ENCODE results near the gene C10orf71.

The C10orf71 gene

DNA sequence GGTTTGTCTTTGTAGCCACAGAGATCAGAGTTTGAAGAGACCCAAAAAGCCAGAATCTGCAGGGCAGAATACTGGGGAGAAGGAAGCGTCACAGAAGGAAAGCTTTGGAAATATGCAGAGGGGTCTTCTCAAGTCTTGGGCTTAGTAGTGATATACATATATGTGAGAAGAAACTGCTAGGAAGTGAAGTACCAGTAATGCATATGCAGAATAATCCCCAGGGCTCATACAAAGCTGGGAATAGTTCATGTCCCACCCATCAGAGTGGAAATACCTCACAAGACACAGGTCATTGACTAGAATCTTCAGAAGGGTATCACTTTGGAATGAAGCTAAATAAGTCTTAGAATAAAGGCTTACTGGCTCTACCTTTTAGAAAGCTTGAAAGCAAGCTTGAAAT lies 39.6 kb downstream of the C10orf71 start:
- DNase-seq: no peak
- H3K27me3 Mint-ChIP-seq (ENCODE audit: low read depth, poor library complexity): peaks cover 11% of the 10 kb centered on the region
- H3K4me3 Mint-ChIP-seq: no peak overlapping the region
- H3K36me3 Mint-ChIP-seq (ENCODE audit: low read depth): no peaks in the 10 kb centered on the region
- no peaks in the 10 kb centered on the region for H3K4me1 Mint-ChIP-seq
- H3K27ac Mint-ChIP-seq: no peak overlapping the region
- TF ChIP-seq, protein P1, sequence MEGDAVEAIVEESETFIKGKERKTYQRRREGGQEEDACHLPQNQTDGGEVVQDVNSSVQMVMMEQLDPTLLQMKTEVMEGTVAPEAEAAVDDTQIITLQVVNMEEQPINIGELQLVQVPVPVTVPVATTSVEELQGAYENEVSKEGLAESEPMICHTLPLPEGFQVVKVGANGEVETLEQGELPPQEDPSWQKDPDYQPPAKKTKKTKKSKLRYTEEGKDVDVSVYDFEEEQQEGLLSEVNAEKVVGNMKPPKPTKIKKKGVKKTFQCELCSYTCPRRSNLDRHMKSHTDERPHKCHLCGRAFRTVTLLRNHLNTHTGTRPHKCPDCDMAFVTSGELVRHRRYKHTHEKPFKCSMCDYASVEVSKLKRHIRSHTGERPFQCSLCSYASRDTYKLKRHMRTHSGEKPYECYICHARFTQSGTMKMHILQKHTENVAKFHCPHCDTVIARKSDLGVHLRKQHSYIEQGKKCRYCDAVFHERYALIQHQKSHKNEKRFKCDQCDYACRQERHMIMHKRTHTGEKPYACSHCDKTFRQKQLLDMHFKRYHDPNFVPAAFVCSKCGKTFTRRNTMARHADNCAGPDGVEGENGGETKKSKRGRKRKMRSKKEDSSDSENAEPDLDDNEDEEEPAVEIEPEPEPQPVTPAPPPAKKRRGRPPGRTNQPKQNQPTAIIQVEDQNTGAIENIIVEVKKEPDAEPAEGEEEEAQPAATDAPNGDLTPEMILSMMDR (IDR thresholded peaks at IDR 0.05): no peak
- peaks cover 4% of the 10 kb centered on the region for H3K9me3 Mint-ChIP-seq

DNA sequence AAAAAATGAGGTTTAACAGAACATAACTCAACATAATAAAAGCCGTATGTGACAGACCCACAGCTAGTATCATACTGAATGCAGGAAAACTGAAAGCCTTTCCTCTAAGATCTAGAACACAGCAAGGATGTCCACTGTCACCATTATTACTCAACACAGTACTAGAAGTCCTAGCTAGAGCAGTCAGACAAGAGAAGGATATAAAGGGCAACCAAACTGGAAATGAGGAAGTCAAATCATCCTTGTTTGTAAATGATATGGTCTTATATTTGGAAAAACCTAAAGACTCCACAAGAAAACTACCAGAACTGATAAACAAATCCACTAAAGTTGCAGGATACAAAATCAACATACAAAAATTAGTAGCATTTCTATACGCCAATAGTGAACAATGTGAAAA lies 45.9 kb downstream of the C10orf71 start:
- DNase-seq: no peak
- Mint-ChIP-seq H3K36me3 (ENCODE audit: low read depth) (no peaks in the 10 kb centered on the region), H3K27me3 (ENCODE audit: low read depth, poor library complexity) (peaks cover 16% of the 10 kb centered on the region), H3K4me3 (no peak overlapping the region), H3K9me3 (peaks cover 10% of the 10 kb centered on the region), H3K4me1 (no peaks in the 10 kb centered on the region), H3K27ac (no peak overlapping the region)
- TF ChIP-seq, protein P1 (IDR thresholded peaks at IDR 0.05): no peak

GRCh38 chr10:49347342-49347741 lies 48.4 kb downstream of the C10orf71 start:
- peaks cover 16% of the 10 kb centered on the region for H3K9me3 Mint-ChIP-seq
- H3K27ac Mint-ChIP-seq: no peak overlapping the region

DNA sequence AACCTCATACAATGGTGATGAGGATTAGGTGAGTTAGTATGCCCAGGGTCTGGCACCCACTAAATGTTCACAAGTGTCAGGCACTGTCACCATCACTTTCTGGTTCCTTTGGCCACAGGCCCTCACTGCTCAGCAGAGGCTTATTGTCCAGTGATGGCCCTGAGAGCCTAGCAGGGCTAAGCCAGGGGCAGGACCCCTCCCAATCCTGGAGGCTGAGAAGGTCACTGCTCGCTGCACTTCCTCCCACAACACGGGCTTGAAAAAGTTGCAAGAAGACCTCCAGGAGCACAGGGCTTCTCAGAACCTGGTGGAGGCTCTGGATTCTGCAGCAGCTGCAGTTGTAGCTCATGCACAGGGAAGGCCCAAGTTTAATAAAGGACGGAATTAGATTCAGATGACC lies 48.9 kb downstream of the C10orf71 start:
- H3K27me3 Mint-ChIP-seq (ENCODE audit: low read depth, poor library complexity): peaks cover 23% of the 10 kb centered on the region
- no peak overlapping the region for H3K27ac Mint-ChIP-seq
- no peaks in the 10 kb centered on the region for H3K36me3 Mint-ChIP-seq (ENCODE audit: low read depth)
- TF ChIP-seq, protein P1 (IDR thresholded peaks at IDR 0.05): no peak
- H3K9me3 Mint-ChIP-seq: peaks cover 16% of the 10 kb centered on the region
- H3K4me1 Mint-ChIP-seq: peaks cover 17% of the 10 kb centered on the region
- no peak overlapping the region for H3K4me3 Mint-ChIP-seq
- DNase-seq: no peak

More at GRCh38 chr10:49347342-49347741, 48.4 kb downstream of the C10orf71 start:
- H3K4me3 Mint-ChIP-seq: no peak overlapping the region
- TF ChIP-seq, protein P1 (IDR thresholded peaks at IDR 0.05): no peak
- DNase-seq: no peak
- peaks cover 26% of the 10 kb centered on the region for H3K27me3 Mint-ChIP-seq (ENCODE audit: low read depth, poor library complexity)
- peaks cover 12% of the 10 kb centered on the region for H3K4me1 Mint-ChIP-seq
- H3K36me3 Mint-ChIP-seq (ENCODE audit: low read depth): no peaks in the 10 kb centered on the region

DNA sequence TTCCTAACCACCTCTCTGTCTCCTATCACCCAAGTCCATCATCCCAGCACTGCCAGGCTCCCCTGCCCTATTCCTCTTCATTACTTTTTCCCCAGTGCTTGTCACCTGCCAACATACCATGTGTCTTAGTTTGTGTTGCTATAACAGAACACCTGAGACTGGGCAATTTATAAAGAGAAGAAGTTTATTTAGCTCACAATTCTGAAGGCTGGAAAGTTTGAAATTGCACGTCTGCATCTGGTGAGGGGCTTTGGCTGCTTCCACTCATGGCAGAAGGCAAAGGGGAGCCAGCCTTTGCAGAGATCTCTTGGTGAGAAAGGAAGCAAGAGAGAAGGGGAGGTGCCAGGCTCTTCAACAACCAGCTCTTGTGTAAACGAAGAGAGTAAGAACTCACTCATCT lies 49.6 kb downstream of the C10orf71 start:
- no peak overlapping the region for H3K4me3 Mint-ChIP-seq
- H3K27ac Mint-ChIP-seq: no peak overlapping the region
- no peak for DNase-seq
- peaks cover 21% of the 10 kb centered on the region for H3K4me1 Mint-ChIP-seq
- no peaks in the 10 kb centered on the region for H3K36me3 Mint-ChIP-seq (ENCODE audit: low read depth)
- peaks cover 16% of the 10 kb centered on the region for H3K9me3 Mint-ChIP-seq
- peaks cover 18% of the 10 kb centered on the region for H3K27me3 Mint-ChIP-seq (ENCODE audit: low read depth, poor library complexity)
- TF ChIP-seq, protein P1 (IDR thresholded peaks at IDR 0.05): no peak

DNA sequence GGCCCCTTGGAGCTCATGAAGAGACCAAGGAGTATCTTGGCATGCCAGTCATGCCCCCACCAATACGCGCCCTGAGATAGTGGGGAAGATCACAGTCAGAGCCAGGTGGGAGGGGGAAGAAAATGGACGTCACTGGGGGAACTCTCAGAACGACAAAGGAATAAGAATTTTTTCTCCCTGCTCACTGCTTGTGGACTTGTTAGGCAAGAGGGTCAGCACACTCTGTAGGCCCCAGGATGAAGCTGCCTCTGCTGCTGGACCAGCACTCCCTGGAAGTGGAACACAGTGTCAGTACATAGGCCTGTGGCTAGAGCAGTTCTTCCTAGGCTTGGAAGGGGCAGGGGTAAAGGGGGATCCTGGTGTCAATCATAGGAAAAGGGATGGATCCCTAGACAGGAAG lies 50.4 kb downstream of the C10orf71 start:
- H3K36me3 Mint-ChIP-seq (ENCODE audit: low read depth): no peaks in the 10 kb centered on the region
- peaks cover 18% of the 10 kb centered on the region for H3K27me3 Mint-ChIP-seq (ENCODE audit: low read depth, poor library complexity)
- H3K9me3 Mint-ChIP-seq: peaks cover 16% of the 10 kb centered on the region
- H3K27ac Mint-ChIP-seq: no peak overlapping the region
- no peak for DNase-seq
- TF ChIP-seq, protein P1 (IDR thresholded peaks at IDR 0.05): no peak
- H3K4me3 Mint-ChIP-seq: no peak overlapping the region
- H3K4me1 Mint-ChIP-seq: peaks cover 21% of the 10 kb centered on the region
